HG02763 (cell line): ENCODE results near the gene RAB12.
"Not testable (repeated sequence)": the region's sequence is repeated elsewhere in the genome, so short reads cannot be mapped to it uniquely, and the experiment has no call there.

Experiments
- ATAC-seq: cut with Tn5 transposase; IDR thresholded peaks from one replicate; pipeline ENCODE4 v1.9.1; 2021; ENCODE audit warnings: mild to moderate bottlenecking, moderate library complexity; ENCODE audit not compliant: unreplicated experiment

The RAB12 gene

GRCh38 chr18:8639762-8640161, 30.5 kb downstream of the RAB12 start:
- ATAC-seq: no peak

- no peak for ATAC-seq
Observed at GRCh38 chr18:8643326-8643878, 34.2 kb downstream of the RAB12 start.

GRCh38 chr18:8647359-8647758, 38.1 kb downstream of the RAB12 start:
- ATAC-seq: not testable (repeated sequence)

- not testable (repeated sequence) for ATAC-seq
Observed at GRCh38 chr18:8651478-8652261, 42.4 kb downstream of the RAB12 start.

- no peak for ATAC-seq
Observed at GRCh38 chr18:8654503-8655451, 45.5 kb downstream of the RAB12 start.

GRCh38 chr18:8656232-8656631, 47.0 kb downstream of the RAB12 start:
- ATAC-seq: no peak

GRCh38 chr18:8657050-8657820, 48.0 kb downstream of the RAB12 start:
- ATAC-seq: no peak

GRCh38 chr18:8657873-8658470, 48.7 kb downstream of the RAB12 start:
- ATAC-seq: no peak

- ATAC-seq: no peak
Observed at GRCh38 chr18:8658858-8659485, 49.7 kb downstream of the RAB12 start.

GRCh38 chr18:8659609-8660242, 50.5 kb downstream of the RAB12 start:
- ATAC-seq: no peak

GRCh38 chr18:8660316-8660715, 51.1 kb downstream of the RAB12 start:
- ATAC-seq: no peak

- ATAC-seq: no peak
Observed at GRCh38 chr18:8661754-8662559, 52.7 kb downstream of the RAB12 start.

GRCh38 chr18:8662560-8663255, 53.5 kb downstream of the RAB12 start:
- no peak for ATAC-seq

GRCh38 chr18:8667846-8668245, 58.6 kb downstream of the RAB12 start:
- ATAC-seq: no peak

GRCh38 chr18:8668381-8668780, 59.1 kb downstream of the RAB12 start:
- ATAC-seq: no peak

- ATAC-seq: no peak
Observed at GRCh38 chr18:8669571-8669970, 60.3 kb downstream of the RAB12 start.

GRCh38 chr18:8673256-8674209, 64.3 kb downstream of the RAB12 start:
- peak; percentile 84 for ATAC-seq
